Measurements from ENCODE around the gene CAPN1.

CAPN1 gene

GRCh38 chr11:65187971-65188461, 6.3 kb downstream of the CAPN1 start:
- no peak overlapping the region for H3K4me3 ChIP-seq (ENCODE audit: low read length)
- peaks cover 45% of the 10 kb centered on the region for H3K36me3 ChIP-seq (ENCODE audit: insufficient read depth, low read length)
- H3K9me3 ChIP-seq (ENCODE audit: low read length): no peaks in the 10 kb centered on the region
- H3K4me1 ChIP-seq (ENCODE audit: insufficient read depth, low read length): no peaks in the 10 kb centered on the region
- H3K27me3 ChIP-seq (ENCODE audit: insufficient read depth, low read length): no peaks in the 10 kb centered on the region
- no peak overlapping the region for H2AFZ ChIP-seq (ENCODE audit: low read depth, low read length)

GRCh38 chr11:65188486-65188885, 6.8 kb downstream of the CAPN1 start:
- Histone ChIP-seq H3K4me3 (ENCODE audit: low read length) (no peak overlapping the region), H3K9me3 (ENCODE audit: low read length) (no peaks in the 10 kb centered on the region), H3K27me3 (ENCODE audit: insufficient read depth, low read length) (no peaks in the 10 kb centered on the region), H2AFZ (ENCODE audit: low read depth, low read length) (no peak overlapping the region), H3K4me1 (ENCODE audit: insufficient read depth, low read length) (no peaks in the 10 kb centered on the region), H3K36me3 (ENCODE audit: insufficient read depth, low read length) (peaks cover 45% of the 10 kb centered on the region)

DNA sequence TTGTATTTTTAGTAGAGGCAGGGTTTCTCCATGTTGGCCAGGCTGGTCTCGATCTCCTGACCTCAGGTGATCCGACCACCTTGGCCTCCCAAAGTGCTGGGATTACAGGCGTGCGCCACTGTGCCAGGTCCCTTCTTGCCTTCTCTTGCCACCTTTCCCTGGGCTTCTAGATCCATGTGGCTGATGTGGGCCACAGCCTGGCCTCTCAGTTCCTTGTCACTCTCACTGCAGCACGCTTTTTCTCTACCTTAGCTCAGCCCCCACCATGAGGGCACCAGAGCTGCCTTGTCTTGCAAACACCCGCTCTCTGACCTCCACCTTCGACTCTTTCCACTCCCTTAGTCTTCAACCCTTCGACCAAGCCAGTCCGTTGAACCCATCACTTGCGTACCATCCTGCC, 7.5 kb downstream of the CAPN1 start:
- H3K9me3 ChIP-seq (ENCODE audit: low read length): no peaks in the 10 kb centered on the region
- H3K27me3 ChIP-seq (ENCODE audit: insufficient read depth, low read length): no peaks in the 10 kb centered on the region
- H3K4me3 ChIP-seq (ENCODE audit: low read length): no peak overlapping the region
- peaks cover 45% of the 10 kb centered on the region for H3K36me3 ChIP-seq (ENCODE audit: insufficient read depth, low read length)
- no peak overlapping the region for H2AFZ ChIP-seq (ENCODE audit: low read depth, low read length)
- no peaks in the 10 kb centered on the region for H3K4me1 ChIP-seq (ENCODE audit: insufficient read depth, low read length)

- Histone ChIP-seq H3K4me3 (ENCODE audit: low read length) (no peak overlapping the region), H3K36me3 (ENCODE audit: insufficient read depth, low read length) (peaks cover 50% of the 10 kb centered on the region), H3K27me3 (ENCODE audit: insufficient read depth, low read length) (no peaks in the 10 kb centered on the region), H2AFZ (ENCODE audit: low read depth, low read length) (no peak overlapping the region), H3K4me1 (ENCODE audit: insufficient read depth, low read length) (no peaks in the 10 kb centered on the region), H3K9me3 (ENCODE audit: low read length) (peaks cover 2% of the 10 kb centered on the region)
Measured at GRCh38 chr11:65194564-65194963, 12.8 kb downstream of the CAPN1 start.

GRCh38 chr11:65204143-65204542, 22.4 kb downstream of the CAPN1 start:
- H3K27me3 ChIP-seq (ENCODE audit: insufficient read depth, low read length): no peaks in the 10 kb centered on the region
- no peak overlapping the region for H3K4me3 ChIP-seq (ENCODE audit: low read length)
- H3K4me1 ChIP-seq (ENCODE audit: insufficient read depth, low read length): no peaks in the 10 kb centered on the region
- peaks cover 23% of the 10 kb centered on the region for H3K36me3 ChIP-seq (ENCODE audit: insufficient read depth, low read length)
- H2AFZ ChIP-seq (ENCODE audit: low read depth, low read length): no peak overlapping the region
- H3K9me3 ChIP-seq (ENCODE audit: low read length): no peaks in the 10 kb centered on the region

DNA sequence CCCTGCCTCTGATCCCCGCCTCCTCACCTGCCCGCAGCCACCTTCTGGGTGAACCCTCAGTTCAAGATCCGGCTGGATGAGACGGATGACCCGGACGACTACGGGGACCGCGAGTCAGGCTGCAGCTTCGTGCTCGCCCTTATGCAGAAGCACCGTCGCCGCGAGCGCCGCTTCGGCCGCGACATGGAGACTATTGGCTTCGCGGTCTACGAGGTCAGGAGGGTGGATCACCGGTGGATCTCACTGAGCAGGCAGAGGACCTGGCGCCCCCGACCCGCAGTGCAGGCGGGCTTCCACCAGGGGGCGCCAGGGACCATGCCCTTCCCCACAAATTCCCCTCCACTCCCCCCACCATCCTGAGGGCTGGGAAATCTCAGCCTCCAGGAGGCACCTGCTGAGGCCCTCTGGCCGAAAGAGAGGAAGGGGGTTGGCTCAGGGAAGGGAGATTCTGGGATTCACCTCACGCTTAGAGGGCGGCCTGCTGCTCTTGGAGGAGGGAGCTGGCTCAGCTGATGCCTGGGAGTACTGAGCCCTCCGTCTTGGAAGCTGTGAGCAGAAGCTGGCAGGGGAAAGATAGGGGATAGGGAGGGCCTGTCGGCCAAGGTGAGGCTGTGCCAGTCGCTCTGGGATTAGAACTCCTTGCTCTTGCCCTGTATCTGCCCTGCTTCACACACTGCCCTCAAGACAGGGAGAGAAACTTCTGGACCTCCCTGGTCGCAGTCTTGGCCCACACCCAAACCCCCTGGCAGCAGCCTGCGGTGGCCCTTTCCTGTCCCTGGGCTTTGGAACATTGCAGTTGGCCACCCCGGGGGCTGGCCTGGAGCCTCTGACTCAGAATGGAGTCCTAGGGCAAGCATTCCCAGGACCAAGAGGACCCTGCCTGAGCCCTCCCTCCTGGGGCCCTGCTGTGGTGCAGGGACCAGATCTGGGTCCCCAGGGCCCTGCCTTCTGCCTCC, 23.2 kb downstream of the CAPN1 start:
- Histone ChIP-seq H3K36me3 (ENCODE audit: insufficient read depth, low read length) (peaks cover 26% of the 10 kb centered on the region), H3K9me3 (ENCODE audit: low read length) (no peaks in the 10 kb centered on the region), H3K27me3 (ENCODE audit: insufficient read depth, low read length) (no peaks in the 10 kb centered on the region)

DNA sequence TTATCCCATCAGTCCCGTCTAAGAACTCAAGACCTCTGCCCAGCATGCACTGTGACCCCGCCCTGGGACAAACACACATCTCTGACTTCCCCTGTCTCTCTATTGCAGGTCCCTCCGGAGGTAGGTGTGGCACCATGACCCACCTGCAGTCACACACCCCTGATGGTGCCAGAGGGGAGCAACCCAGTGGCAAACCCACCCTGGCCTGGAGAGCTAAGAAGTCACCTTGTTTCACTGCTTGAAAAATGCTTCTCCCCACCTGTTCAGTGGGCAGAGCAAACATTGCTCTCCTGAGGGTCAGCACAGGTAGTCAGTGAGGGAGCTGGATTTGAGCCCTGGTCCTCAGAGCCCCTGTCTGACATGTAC, 23.9 kb downstream of the CAPN1 start:
- Histone ChIP-seq H3K4me3 (ENCODE audit: low read length) (no peak overlapping the region), H2AFZ (ENCODE audit: low read depth, low read length) (no peak overlapping the region), H3K4me1 (ENCODE audit: insufficient read depth, low read length) (no peaks in the 10 kb centered on the region), H3K36me3 (ENCODE audit: insufficient read depth, low read length) (peaks cover 31% of the 10 kb centered on the region), H3K27me3 (ENCODE audit: insufficient read depth, low read length) (no peaks in the 10 kb centered on the region), H3K9me3 (ENCODE audit: low read length) (no peaks in the 10 kb centered on the region)

More for the DNA sequence above, 23.2 kb downstream of the CAPN1 start:
- Histone ChIP-seq H3K4me3 (ENCODE audit: low read length) (no peak overlapping the region), H3K4me1 (ENCODE audit: insufficient read depth, low read length) (no peaks in the 10 kb centered on the region), H2AFZ (ENCODE audit: low read depth, low read length) (no peak overlapping the region)

GRCh38 chr11:65206441-65206841, 24.7 kb downstream of the CAPN1 start:
- Histone ChIP-seq H3K4me3 (ENCODE audit: low read length) (no peak overlapping the region), H3K27me3 (ENCODE audit: insufficient read depth, low read length) (no peaks in the 10 kb centered on the region), H3K4me1 (ENCODE audit: insufficient read depth, low read length) (no peaks in the 10 kb centered on the region), H2AFZ (ENCODE audit: low read depth, low read length) (no peak overlapping the region), H3K36me3 (ENCODE audit: insufficient read depth, low read length) (peaks cover 30% of the 10 kb centered on the region), H3K9me3 (ENCODE audit: low read length) (no peaks in the 10 kb centered on the region)

DNA sequence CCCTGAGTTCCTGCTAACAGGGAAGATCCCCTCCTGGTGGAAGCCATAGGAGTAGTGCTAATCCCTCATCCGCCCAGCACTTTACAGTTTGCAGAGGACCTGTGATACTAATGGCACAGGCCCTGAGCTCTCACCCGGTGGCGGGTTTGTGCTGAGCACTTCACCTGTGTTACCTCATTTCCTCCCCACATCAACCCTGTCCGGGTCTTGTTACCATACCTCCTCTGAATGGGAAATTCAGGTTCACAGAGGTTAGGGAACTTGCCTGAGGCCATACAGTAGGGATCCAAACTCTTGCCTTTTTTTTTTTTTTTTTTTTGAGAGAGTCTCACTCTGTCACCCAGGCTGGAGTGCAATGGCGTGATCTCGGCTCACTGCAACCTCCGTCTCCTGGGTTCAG, 25.2 kb downstream of the CAPN1 start:
- no peaks in the 10 kb centered on the region for H3K27me3 ChIP-seq (ENCODE audit: insufficient read depth, low read length)
- H3K9me3 ChIP-seq (ENCODE audit: low read length): no peaks in the 10 kb centered on the region
- H2AFZ ChIP-seq (ENCODE audit: low read depth, low read length): no peak overlapping the region
- peaks cover 30% of the 10 kb centered on the region for H3K36me3 ChIP-seq (ENCODE audit: insufficient read depth, low read length)
- no peaks in the 10 kb centered on the region for H3K4me1 ChIP-seq (ENCODE audit: insufficient read depth, low read length)
- H3K4me3 ChIP-seq (ENCODE audit: low read length): no peak overlapping the region

DNA sequence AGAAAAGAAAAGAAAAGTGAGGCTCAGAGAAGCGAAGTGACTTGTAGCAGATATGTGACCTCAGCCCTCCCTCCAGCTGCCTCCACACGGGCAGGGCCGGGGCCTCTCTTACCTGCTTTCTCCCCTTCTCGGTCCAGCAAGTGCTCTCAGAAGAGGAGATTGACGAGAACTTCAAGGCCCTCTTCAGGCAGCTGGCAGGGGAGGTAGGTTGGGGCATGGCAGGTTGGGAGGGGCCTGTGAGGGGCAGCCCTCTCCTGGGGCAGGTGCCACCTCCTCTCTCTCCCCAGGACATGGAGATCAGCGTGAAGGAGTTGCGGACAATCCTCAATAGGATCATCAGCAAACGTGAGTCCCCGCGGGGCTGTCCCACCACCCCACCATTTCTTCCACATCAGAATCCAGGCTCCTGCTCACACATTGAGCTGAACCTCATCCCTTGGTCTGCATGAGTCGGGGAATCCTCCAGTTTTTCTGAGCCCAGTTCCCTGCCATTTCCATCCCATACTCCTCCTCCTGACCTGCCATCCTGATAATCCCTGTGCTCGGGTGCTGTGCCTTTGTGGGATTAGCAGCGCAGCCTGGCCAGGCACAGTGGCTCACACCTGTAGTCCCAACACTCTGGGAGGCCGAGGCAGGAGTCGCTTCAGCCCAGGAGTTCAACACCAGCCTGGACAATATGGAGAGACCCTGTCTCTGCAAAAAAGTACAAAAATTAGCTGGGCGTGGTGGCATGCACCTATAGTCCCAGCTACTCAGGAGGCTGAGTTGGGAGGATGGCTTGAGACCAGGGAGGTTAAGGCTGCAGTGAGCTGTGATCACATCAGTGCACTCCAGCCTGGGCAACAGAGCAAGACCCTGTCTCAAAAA, 26.4 kb downstream of the CAPN1 start:
- no peak overlapping the region for H3K4me3 ChIP-seq (ENCODE audit: low read length)
- no peaks in the 10 kb centered on the region for H3K27me3 ChIP-seq (ENCODE audit: insufficient read depth, low read length)
- no peaks in the 10 kb centered on the region for H3K9me3 ChIP-seq (ENCODE audit: low read length)
- H3K36me3 ChIP-seq (ENCODE audit: insufficient read depth, low read length): peaks cover 28% of the 10 kb centered on the region
- H3K4me1 ChIP-seq (ENCODE audit: insufficient read depth, low read length): no peaks in the 10 kb centered on the region
- no peak overlapping the region for H2AFZ ChIP-seq (ENCODE audit: low read depth, low read length)

DNA sequence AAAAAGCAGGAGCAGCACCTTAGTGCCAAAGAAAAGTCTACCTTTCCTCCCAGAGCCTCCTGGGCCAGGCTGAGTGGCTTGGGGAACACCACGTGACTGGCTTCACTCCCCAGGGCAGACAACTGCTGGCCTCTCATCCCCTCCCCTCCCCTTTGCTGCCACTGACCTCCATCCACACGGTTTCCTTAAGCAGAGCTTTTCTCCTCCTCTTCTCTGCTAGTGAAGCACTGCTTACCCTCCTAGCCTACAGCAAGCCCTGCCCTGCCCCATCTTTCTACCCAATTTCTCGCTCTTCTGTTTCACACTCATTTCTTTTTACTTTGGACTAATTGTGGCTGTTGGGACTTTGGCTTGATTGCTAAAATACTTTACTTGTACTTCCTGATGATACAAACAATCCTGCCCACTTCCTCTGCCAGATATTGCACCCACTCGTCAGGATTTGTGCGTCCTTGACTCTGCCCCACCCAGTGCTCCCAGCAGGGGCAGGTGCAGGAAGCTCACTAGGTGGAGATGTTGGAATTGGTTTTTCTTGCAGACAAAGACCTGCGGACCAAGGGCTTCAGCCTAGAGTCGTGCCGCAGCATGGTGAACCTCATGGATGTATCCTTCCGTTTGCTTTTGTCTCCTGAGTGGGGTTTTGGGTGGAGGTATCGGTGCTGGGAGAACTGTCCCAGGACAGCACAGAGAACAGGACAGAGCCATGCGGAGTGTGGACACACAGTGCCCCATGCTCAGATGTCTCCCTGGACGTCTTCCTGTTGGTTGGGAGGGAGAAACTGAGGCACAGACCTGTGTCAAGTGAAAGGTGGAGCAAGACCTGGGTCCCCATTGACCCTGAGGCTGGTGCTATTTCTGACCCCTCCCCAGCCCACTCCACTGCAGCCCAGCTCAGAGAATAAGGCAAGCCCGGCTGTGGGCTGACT, 27.3 kb downstream of the CAPN1 start:
- Histone ChIP-seq H3K36me3 (ENCODE audit: insufficient read depth, low read length) (peaks cover 28% of the 10 kb centered on the region), H3K27me3 (ENCODE audit: insufficient read depth, low read length) (no peaks in the 10 kb centered on the region)

DNA sequence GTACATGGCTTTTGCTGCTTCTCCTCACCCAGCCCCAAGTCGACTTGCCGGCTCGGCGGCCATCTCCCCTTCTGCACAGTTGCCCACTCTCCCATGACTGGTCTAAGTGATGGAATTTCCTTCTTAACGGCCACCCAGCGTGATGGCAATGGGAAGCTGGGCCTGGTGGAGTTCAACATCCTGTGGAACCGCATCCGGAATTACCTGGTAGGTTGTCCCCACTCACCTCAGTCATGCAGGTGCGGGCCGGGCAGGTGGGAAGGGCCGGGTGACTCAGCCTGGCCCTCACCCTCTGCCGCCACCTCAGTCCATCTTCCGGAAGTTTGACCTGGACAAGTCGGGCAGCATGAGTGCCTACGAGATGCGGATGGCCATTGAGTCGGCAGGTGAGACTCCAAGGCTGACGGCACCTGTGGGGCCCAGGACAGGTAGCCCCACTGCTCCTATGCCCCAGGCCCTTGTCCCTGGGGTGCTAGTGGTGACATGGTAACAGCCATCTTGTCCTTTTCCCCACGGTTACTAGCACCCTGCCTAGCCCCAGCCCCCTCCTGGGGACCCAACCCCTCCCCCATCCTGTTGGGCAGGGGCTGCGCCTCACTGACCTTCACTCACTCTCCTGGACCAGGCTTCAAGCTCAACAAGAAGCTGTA, 28.1 kb downstream of the CAPN1 start:
- Histone ChIP-seq H3K4me3 (ENCODE audit: low read length) (no peak overlapping the region), H3K4me1 (ENCODE audit: insufficient read depth, low read length) (no peaks in the 10 kb centered on the region), H3K36me3 (ENCODE audit: insufficient read depth, low read length) (peaks cover 25% of the 10 kb centered on the region), H2AFZ (ENCODE audit: low read depth, low read length) (no peak overlapping the region), H3K27me3 (ENCODE audit: insufficient read depth, low read length) (no peaks in the 10 kb centered on the region), H3K9me3 (ENCODE audit: low read length) (no peaks in the 10 kb centered on the region)

More for the DNA sequence above, 27.3 kb downstream of the CAPN1 start:
- Histone ChIP-seq H3K4me3 (ENCODE audit: low read length) (no peak overlapping the region), H2AFZ (ENCODE audit: low read depth, low read length) (no peak overlapping the region), H3K4me1 (ENCODE audit: insufficient read depth, low read length) (no peaks in the 10 kb centered on the region), H3K9me3 (ENCODE audit: low read length) (no peaks in the 10 kb centered on the region)

Data from neuron (in vitro differentiated cells).